ENCODE data around the gene ATXN10.

Gene ATXN10

GRCh38 chr22:45832959-45833580 is 161.4 kb downstream of the ATXN10 start:
- no peak for FAIRE-seq

GRCh38 chr22:45833613-45834012 is 162.0 kb downstream of the ATXN10 start:
- FAIRE-seq: no peak

GRCh38 chr22:45834241-45834640 is 162.6 kb downstream of the ATXN10 start:
- FAIRE-seq: no peak

DNA sequence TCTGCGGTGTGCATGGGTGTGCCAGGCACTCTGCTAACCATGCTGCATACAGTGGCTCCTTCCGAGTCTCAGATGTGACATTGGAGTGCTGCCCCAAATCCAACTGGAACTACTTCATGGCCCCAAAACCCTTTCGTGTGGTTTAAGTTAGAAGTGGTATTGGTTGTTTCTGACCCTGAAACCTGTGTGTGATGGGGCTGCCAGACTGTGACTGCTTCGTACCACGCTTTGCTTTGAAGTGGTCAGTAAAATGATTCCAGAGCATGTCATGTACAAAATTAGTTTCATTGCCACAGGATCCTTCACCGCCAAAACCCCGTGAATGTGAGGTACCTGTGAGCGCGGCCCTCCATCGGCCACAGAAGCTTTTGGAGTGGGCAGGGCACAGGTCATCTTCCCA is 163.2 kb downstream of the ATXN10 start:
- no peak for FAIRE-seq

DNA sequence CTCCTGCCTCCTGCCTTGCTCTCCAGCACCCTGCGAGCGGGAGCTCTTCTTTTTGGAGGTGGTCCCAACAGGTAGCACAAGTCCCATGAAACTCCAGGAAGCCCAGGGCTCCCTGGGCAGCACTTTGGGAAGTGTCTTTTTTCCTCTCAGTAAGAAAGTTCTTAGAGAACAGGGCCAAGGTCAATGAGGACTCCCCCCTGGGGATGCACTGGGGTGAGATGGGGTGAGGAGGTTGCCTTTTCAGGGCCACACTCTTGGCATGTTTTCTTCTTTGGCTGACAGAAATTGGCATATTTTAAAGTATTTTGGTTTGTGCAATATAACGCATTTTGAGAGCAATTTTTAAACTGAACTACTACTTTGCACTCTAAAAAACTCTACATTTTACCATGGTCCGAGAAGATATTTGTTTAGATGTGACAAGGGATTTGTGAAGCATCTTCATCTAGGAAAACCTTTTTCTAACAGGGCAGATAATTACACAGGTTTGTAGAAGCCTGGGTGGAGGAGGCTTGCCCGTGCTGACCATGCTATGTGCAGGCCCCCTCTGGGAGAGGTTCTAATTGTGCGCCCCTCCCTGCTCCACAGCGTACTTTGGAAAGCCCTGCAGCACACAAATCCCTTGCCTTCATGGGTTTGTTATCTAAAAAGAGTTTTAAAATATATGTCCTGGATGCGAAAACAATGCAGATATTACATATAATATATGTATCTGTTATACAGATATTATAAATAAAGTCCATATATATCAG is 165.0 kb downstream of the ATXN10 start:
- FAIRE-seq: no peak

GRCh38 chr22:45837508-45837907 is 165.9 kb downstream of the ATXN10 start:
- FAIRE-seq: no peak

DNA sequence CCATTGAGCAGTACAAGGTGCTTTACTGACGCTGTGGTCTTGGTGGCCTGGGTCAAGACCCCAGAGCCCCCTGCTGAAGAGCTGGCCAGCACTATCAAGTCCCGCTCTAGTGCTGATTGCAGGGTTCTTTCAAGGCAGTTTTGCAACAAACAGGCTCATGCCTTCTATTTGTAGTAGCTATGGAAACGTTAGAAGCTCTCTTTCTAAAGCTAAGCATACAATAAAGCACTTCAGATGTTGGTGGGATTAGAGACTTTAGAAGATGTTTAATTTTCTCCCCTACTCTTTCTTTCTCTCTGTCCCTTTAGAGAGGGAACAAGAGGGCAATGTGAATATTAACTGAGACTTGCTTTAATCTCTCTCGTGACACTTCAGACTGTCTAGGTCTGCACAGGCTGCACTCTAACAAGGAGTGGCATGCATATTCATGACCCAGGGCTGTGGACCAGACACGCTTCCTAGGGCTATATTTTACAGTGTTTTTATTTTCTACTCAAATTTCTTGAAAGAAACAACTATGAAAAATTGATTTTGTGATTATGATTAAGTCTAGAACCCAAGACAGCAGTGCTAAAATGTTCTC is 166.8 kb downstream of the ATXN10 start:
- no peak for FAIRE-seq

DNA sequence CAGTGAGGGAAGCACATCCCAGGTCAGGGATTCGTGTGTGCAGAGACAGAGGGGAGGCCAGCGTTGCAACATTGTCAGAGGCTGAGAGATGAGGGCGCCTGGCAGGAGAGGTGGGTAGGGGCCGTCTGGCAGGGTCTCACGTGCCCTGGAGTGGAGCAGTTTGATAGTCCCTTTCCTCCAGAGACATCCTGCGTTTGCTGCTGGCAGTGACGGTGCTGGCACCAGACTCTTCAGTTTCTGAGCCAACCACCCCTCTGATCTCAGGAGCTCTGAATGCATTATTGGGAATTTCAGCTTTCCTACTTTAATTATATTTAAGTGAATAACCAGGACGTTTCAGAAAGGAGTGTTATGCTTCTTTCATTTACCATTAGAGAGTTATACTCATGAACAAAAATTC is 168.8 kb downstream of the ATXN10 start:
- FAIRE-seq: no peak

GRCh38 chr22:45842291-45842991 is 170.8 kb downstream of the ATXN10 start:
- FAIRE-seq: no peak

- no peak for FAIRE-seq
Observed at GRCh38 chr22:45843031-45843430, 171.4 kb downstream of the ATXN10 start.

DNA sequence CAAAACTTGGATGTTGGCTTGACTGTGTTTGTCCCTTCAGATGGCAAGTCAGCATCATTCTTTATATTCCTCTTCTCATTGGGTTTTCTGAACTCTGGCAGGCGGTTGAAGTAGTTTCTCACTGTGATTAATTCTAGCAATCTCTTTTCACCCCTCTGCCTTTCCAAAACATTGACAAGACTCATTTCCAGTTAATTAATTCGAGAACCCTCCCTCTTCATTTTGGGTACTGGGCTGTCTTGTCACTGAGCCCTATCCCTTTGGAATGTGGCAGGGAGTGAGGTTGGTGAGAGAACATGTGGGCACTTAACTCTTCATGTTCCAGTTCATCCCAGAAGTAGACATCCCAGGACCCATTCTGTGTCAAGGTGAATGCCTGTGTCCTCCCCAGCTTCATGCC is 172.4 kb downstream of the ATXN10 start:
- FAIRE-seq: no peak

GRCh38 chr22:45845076-45845487 is 173.4 kb downstream of the ATXN10 start:
- FAIRE-seq: no peak

GRCh38 chr22:45846952-45847351 is 175.3 kb downstream of the ATXN10 start:
- no peak for FAIRE-seq

GRCh38 chr22:45848904-45849303 is 177.3 kb downstream of the ATXN10 start:
- FAIRE-seq: no peak

GRCh38 chr22:45852826-45853225 is 181.2 kb downstream of the ATXN10 start:
- no peak for FAIRE-seq

DNA sequence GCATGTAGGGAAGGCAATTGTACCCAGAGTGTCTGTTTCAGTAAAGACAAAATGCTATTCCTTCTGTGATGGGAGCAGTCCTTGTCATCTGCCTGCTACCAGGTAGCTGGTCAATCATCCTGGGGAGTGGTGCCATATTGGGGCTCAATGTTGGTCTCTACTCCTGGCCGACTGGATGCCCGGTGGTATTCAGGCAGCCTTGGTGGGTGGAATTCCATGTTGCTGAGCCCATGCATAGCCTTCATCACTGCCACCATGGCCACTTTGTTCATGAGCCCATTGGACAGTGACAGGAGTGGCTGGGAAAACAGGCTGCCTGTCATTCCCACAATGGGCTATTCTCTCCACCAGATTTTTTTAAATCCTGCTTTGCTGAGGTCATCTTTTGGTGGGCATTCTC is 184.3 kb downstream of the ATXN10 start:
- no peak for FAIRE-seq

DNA sequence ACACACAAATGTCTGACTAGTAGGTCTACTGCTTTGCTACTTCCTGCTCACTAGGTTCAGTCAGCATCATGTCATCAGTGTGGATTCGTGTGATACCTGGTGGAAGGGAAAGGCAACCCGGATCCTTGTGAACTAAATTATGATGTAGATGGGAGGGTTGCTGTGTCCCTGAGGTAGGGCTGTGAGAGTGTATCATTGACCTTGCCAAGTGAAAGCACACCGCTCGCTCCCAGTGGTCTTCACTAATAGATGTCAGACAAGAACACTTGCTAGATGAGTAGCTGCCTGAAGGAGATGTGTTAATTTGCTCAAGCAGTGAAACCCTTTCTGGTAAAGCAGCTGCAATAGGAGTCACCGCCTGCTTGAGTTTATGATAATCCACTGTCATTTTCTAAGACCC is 185.9 kb downstream of the ATXN10 start:
- no peak for FAIRE-seq

DNA sequence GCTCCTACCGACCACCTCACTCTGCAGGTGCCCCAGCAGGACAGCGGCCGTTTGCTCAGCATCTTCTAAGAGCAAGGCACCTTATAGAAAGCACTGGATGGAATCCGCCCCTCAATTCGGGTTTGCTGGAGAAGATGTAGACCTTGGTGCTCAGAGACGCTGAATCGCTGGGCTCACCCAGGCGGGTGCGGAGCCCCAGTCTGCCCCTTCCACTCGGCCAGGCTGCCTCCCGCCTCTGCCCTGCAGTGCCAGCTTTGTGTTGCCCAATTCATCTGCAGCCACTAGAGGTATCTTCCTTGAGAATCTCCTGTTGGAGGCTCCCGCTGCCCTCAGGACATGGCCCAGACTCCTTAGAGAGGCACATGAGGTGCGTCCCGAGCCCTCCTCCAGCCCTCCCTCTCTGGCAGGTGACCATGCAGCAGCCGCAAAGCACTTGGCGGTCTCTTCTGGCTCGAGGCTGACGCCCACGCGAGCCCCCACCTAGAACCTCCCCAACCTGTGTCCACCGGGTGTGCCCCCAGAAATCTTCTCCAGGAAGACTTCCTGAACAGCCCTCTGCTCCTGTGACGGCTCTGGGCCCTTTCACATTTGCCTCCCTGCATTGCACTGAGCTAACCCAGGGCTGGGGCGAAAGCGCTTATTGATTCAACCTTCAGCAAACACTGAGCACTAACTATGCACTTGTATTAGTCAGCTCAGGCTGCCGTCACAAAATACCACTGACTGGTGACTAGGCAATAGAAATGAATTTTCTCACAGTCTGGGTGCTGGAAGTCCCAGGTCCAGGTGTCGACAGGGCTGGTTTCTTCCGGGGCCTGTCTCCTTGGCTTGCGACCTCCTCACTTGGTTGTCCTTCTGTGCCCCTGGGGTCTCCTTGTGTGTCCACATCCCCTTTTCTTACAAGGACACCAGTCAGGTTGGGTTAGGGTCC is 187.9 kb downstream of the ATXN10 start:
- no peak for FAIRE-seq

DNA sequence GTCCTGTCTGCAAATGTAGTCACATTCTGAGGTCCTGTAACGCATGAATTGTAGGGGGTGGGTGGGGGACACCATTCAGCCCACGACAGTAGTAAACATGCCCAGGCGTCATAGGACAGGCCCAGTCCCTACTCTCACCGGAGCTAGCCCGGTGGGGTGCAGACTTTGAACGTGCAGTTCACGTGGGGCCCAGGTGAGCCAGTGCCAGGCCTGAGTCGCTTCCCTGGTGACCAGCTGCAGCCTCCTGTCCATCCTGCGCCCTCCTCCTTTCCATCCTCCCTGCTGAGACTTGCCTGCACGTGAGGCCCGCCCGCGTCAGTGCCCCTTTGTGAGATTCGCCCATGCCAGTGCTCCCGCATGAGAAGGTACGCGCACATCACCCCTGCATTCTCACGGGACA is 188.6 kb downstream of the ATXN10 start:
- no peak for FAIRE-seq

GRCh38 chr22:45861259-45861658 is 189.6 kb downstream of the ATXN10 start:
- FAIRE-seq: no peak

GRCh38 chr22:45863981-45864751 is 192.5 kb downstream of the ATXN10 start:
- FAIRE-seq: no peak

GRCh38 chr22:45864959-45865476 is 193.4 kb downstream of the ATXN10 start:
- no peak for FAIRE-seq
